CD4-positive, CD25-positive, alpha-beta regulatory T cell (primary cell): Measurements from ENCODE around the gene PRKACB. TPM values are rescaled to one million over a fixed set of nuclear protein-coding genes. Genes with fewer than 3 reads are reported as not detected.
"Not testable (repeated sequence)": the region's sequence is repeated elsewhere in the genome, so short reads cannot be mapped to it uniquely, and the experiment has no call there.

ENCODE experiments used
- ATAC-seq, 2 donors: fragments of 150-1000 bp; cut with Tn5 transposase; one replicate each; pipeline ENCODE4 v1.10.0; 2021; ENCODE audit warnings: low read depth in 2 of 2, moderate number of reproducible peaks in 2 of 2, moderate library complexity in 1 of 2
- DNase-seq, 3 donors: peaks; one replicate each; pipeline versions ENCODE4 v3.0.0 to v3.0.0-alpha.2; 2012 to 2022; ENCODE audit warnings: mixed read lengths in 1 of 3
- H3K27ac ChIP-seq: one replicate; pipeline ENCODE4 v1.7.0; 2013; ENCODE audit warnings: mild to moderate bottlenecking, low read length; ENCODE audit not compliant: insufficient read depth, poor library complexity, severe bottlenecking
- H3K27me3 ChIP-seq: one replicate; pipeline ENCODE4 v1.7.0; 2013; ENCODE audit warnings: low read length; ENCODE audit not compliant: control insufficient read depth, insufficient read depth
- H3K36me3 ChIP-seq: one replicate; pipeline ENCODE4 v1.7.0; 2013; ENCODE audit warnings: mild to moderate bottlenecking, low read length, moderate library complexity; ENCODE audit not compliant: control insufficient read depth, insufficient read depth
- H3K4me1 ChIP-seq: 2 replicates; pipeline ENCODE4 v1.7.0; 2013; ENCODE audit warnings: mild to moderate bottlenecking, low read length; ENCODE audit not compliant: insufficient read depth, control insufficient read depth, poor library complexity, severe bottlenecking
- H3K4me3 ChIP-seq: one replicate; pipeline ENCODE4 v1.7.0; 2013; ENCODE audit warnings: low read depth, mild to moderate bottlenecking, low read length, moderate library complexity
- H3K9me3 ChIP-seq, 2 experiments: 1 replicate in 1 of 2; 2 replicates in 1 of 2; pipeline ENCODE4 v1.7.0; 2013; ENCODE audit warnings: low read length in 2 of 2, mild to moderate bottlenecking in 1 of 2, moderate library complexity in 1 of 2; ENCODE audit not compliant: control insufficient read depth in 2 of 2
- H3K27ac Mint-ChIP-seq, 3 donors: one replicate each; pipeline ENCODE4 v1.8.0; 2020 to 2022; ENCODE audit warnings: mild to moderate bottlenecking in 3 of 3, mixed read lengths in 3 of 3, moderate library complexity in 2 of 3
- H3K27me3 Mint-ChIP-seq: one replicate; pipeline ENCODE4 v1.8.0; 2022; ENCODE audit warnings: mild to moderate bottlenecking, mixed read lengths
- H3K36me3 Mint-ChIP-seq: one replicate; pipeline ENCODE4 v1.8.0; 2020; ENCODE audit warnings: mixed read lengths
- H3K4me1 Mint-ChIP-seq, 4 donors: one replicate each; pipeline ENCODE4 v1.8.0; 2020 to 2022; ENCODE audit warnings: mixed read lengths in 4 of 4, mild to moderate bottlenecking in 1 of 4
- H3K4me3 Mint-ChIP-seq, 4 donors: one replicate each; pipeline ENCODE4 v1.8.0; 2020 to 2022; ENCODE audit warnings: mild to moderate bottlenecking in 4 of 4, mixed read lengths in 4 of 4, moderate library complexity in 3 of 4
- H3K9me3 Mint-ChIP-seq, 7 donors: one replicate each; pipeline ENCODE4 v1.8.0; 2020 to 2022; ENCODE audit warnings: mixed read lengths in 7 of 7, mild to moderate bottlenecking in 3 of 7, moderate library complexity in 2 of 7
- polyA plus RNA-seq, 4 donors: library from polyadenylated mRNA; unstranded; fragments of 300-500 nt; fragmentation: Illumina TruSeq; gene quantifications; one replicate each; pipeline ENCODE4 v1.2.3, GENCODE V29; 2021
- total RNA-seq: library from RNA; stranded (reverse); gene quantifications from one replicate; pipeline ENCODE4 v1.2.3, GENCODE V29; 2022

Gene PRKACB
- total and polyA plus RNA-seq, 5 donors from 2014 or later = 74.0 to 99.5 (median 90.7) TPM

DNA sequence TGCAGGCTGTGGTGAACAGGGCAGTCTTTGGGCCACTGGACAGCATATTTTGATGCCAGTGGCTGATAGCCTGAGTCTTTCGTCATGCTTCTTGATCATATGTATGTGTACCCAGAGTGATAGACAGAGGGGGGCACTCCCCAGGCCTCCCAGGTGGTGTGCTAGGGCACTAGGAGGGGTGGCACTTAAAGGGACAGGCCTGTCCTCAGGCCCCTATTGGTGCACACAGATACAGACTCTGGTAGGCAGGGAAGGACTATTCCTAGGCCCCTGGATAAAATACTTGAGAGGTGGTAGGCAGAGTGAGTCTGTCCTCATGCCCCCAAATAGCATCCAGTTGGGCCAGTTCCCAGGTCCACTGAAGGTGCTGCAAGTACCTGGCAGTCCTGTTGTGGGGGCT lies 80.8 kb downstream of the PRKACB start:
- ATAC-seq (no peak), DNase-seq (no peak)
- no peaks in the 10 kb centered on the region for H3K27me3 ChIP-seq
- Mint-ChIP-seq H3K4me3 (peak overlapping the region in 1 of 4 donors; percentile 15), H3K27me3 (no peaks in the 10 kb centered on the region), H3K4me1 (peaks cover 14 to 45% (median 36%) of the 10 kb centered on the region in 4 donors), H3K9me3 (peaks cover 5 to 34% (median 10%) of the 10 kb centered on the region in 7 donors), H3K36me3 (peaks cover 73% of the 10 kb centered on the region), H3K27ac (no peak overlapping the region)
- H3K27ac ChIP-seq = no peak overlapping the region
- no peak overlapping the region for H3K4me3 ChIP-seq
- peaks cover 47% of the 10 kb centered on the region for H3K36me3 ChIP-seq
- peaks cover 6 to 7% of the 10 kb centered on the region in 2 experiments for H3K9me3 ChIP-seq
- no peaks in the 10 kb centered on the region for H3K4me1 ChIP-seq

DNA sequence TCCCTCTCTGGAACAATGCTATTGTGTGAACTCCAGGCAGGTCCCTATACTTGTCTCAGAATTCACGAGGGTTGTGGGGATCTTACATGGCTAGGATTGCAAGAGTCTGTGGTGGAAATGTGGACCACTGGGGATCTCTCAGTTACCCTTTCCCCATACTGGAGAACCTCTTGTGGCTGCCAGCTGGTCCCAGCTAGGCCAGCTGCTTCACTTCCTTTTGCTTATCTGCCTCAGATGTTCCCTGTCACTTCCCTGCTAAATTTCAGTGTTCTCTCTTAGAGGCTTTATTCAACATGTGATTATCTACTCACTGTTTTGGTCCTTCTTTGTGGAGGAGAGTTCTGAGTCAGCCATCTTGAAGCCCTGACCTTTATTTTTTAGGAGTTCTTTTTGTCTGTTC lies 81.6 kb downstream of the PRKACB start:
- ATAC-seq (no peak), DNase-seq (no peak)
- Histone ChIP-seq H3K27me3 (no peaks in the 10 kb centered on the region), H3K4me3 (no peak overlapping the region), H3K27ac (no peak overlapping the region), H3K36me3 (peaks cover 42% of the 10 kb centered on the region), H3K9me3 (peaks cover 6 to 7% of the 10 kb centered on the region in 2 experiments), H3K4me1 (no peaks in the 10 kb centered on the region)
- Mint-ChIP-seq H3K27ac (no peak overlapping the region), H3K27me3 (no peaks in the 10 kb centered on the region), H3K4me3 (peak overlapping the region in 2 of 4 donors; percentile 22 to 87), H3K4me1 (peaks cover 11 to 41% (median 30%) of the 10 kb centered on the region in 4 donors), H3K36me3 (peaks cover 68% of the 10 kb centered on the region), H3K9me3 (peaks cover under 1 to 32% (median 9%) of the 10 kb centered on the region in 7 donors)

DNA sequence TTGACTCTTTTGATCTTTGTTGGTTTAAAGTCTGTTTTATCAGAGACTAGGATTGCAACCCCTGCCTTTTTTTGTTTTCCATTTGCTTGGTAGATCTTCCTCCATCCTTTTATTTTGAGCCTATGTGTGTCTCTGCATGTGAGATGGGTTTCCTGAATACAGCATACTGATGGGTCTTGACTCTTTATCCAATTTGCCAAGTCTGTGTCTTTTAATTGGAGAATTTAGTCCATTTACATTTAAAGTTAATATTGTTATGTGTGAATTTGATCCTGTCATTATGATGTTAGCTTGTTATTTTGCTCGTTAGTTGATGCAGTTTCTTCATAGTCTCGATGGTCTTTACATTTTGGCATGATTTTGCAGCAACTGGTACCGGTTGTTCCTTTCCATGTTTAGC lies 88.6 kb downstream of the PRKACB start:
- H3K9me3 Mint-ChIP-seq = peaks cover 0 to 11% (median 0%) of the 10 kb centered on the region in 7 donors
- H3K27ac Mint-ChIP-seq, H3K4me1 Mint-ChIP-seq, H3K27ac ChIP-seq, H3K4me3 Mint-ChIP-seq, H3K27me3 Mint-ChIP-seq, H3K9me3 ChIP-seq, DNase-seq, H3K4me1 ChIP-seq, H3K4me3 ChIP-seq, H3K27me3 ChIP-seq, ATAC-seq: not testable (repeated sequence)
- peaks cover 31% of the 10 kb centered on the region for H3K36me3 ChIP-seq
- peaks cover 34% of the 10 kb centered on the region for H3K36me3 Mint-ChIP-seq

DNA sequence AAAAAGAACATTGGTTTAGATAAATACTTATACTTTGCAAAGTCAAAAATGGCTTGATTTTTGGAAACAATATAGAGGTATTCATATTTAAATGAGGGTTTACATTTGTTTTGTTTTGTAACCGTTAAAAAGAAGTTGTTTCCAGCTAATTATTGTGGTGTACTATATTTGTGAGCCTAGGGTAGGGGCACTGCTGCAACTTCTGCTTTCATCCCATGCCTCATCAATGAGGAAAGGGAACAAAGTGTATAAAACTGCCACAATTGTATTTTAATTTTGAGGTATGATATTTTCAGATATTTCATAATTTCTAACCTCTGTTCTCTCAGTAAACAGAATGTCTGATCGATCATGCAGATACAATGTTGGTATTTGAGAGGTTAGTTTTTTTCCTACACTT lies 92.2 kb downstream of the PRKACB start:
- H3K27ac ChIP-seq = no peak overlapping the region
- peaks cover 57% of the 10 kb centered on the region for H3K36me3 Mint-ChIP-seq
- no peak overlapping the region for H3K4me3 Mint-ChIP-seq
- peaks cover 0 to 4% (median 0%) of the 10 kb centered on the region in 4 donors for H3K4me1 Mint-ChIP-seq
- H3K9me3 Mint-ChIP-seq = peaks cover 0 to 5% (median 0%) of the 10 kb centered on the region in 7 donors
- H3K36me3 ChIP-seq = peaks cover 46% of the 10 kb centered on the region
- H3K4me1 ChIP-seq = no peaks in the 10 kb centered on the region
- no peaks in the 10 kb centered on the region for H3K27me3 Mint-ChIP-seq
- H3K27me3 ChIP-seq = no peaks in the 10 kb centered on the region
- no peak for ATAC-seq
- H3K9me3 ChIP-seq = no peaks in the 10 kb centered on the region
- no peak overlapping the region for H3K27ac Mint-ChIP-seq
- DNase-seq = no peak
- no peak overlapping the region for H3K4me3 ChIP-seq

DNA sequence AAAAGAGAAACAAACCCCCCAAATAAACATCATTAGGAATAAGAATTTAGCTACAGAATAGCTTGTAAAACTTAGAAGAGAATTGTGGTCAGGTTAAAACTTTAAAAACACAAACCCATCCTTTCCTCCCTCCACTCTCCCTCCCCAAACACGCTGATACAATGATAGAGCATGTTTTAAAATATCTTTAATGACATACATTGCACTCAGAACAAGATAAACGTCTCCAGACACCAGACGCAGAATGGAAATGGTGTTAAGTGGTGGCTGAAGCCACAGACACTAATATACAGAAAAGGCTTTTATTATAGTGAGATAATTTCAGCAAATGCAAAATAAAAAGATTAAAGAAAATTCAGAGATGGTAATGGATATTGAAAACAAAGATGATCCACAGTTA lies 98.6 kb downstream of the PRKACB start:
- DNase-seq = no peak
- peaks cover 19% of the 10 kb centered on the region for H3K36me3 ChIP-seq
- no peaks in the 10 kb centered on the region for H3K4me1 ChIP-seq
- Mint-ChIP-seq H3K4me3 (no peak overlapping the region), H3K36me3 (peaks cover 40% of the 10 kb centered on the region), H3K27ac (no peak overlapping the region), H3K27me3 (no peaks in the 10 kb centered on the region), H3K4me1 (peaks cover 0 to 11% (median 0%) of the 10 kb centered on the region in 4 donors), H3K9me3 (peaks cover 0 to 13% (median 0%) of the 10 kb centered on the region in 7 donors)
- no peak overlapping the region for H3K4me3 ChIP-seq
- ATAC-seq = no peak
- no peaks in the 10 kb centered on the region for H3K27me3 ChIP-seq
- H3K9me3 ChIP-seq = no peaks in the 10 kb centered on the region
- H3K27ac ChIP-seq = no peak overlapping the region

DNA sequence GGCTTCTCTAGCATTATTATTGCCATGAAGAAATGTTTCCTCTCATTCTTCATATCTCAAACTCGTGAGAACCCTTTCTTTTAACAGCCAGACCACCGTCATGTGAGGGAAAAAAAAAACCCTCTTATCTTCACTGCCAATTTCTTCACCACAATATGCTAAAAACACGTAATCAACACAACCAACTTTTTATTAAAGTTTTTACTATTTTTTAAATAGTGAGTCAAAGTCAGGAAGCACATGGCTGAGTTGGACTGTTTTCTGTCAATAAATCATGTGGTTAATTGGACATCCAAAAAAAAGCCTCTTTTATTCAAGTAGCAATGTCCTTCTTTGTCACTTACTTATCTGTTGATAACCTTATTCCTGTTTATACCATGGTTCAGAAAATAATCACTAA lies 101.5 kb downstream of the PRKACB start:
- Mint-ChIP-seq H3K4me3 (no peak overlapping the region), H3K4me1 (peaks cover 0 to 11% (median 0%) of the 10 kb centered on the region in 4 donors), H3K27me3 (no peaks in the 10 kb centered on the region), H3K36me3 (peaks cover 12% of the 10 kb centered on the region), H3K27ac (no peak overlapping the region), H3K9me3 (peaks cover 0 to 15% (median 0%) of the 10 kb centered on the region in 7 donors)
- peaks cover 5% of the 10 kb centered on the region for H3K27me3 ChIP-seq
- no peaks in the 10 kb centered on the region for H3K36me3 ChIP-seq
- no peaks in the 10 kb centered on the region for H3K4me1 ChIP-seq
- H3K27ac ChIP-seq = no peak overlapping the region
- DNase-seq (no peak), ATAC-seq (no peak)
- H3K9me3 ChIP-seq = peaks cover 0 to 5% of the 10 kb centered on the region in 2 experiments
- H3K4me3 ChIP-seq = no peak overlapping the region

DNA sequence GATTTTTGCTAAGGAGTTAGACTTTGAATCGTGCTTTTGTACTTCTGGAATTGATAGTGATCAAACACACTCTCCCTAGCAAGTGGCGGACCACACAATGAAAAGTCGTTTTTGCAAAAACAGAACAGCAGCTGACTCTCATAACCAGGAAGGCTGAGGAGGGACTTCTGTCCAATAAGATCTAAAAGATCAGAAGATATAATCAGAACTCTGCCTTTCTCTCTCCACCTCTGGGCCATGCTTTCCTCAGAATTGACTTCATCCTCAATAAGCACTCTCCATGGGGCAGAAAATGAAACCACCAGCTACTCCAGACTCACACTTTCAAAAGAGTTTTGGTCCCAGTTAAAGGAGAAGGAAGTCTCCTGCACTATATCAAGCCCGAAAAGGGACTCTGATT lies 102.1 kb downstream of the PRKACB start:
- peaks cover 0 to 11% (median 0%) of the 10 kb centered on the region in 4 donors for H3K4me1 Mint-ChIP-seq
- peaks cover 5% of the 10 kb centered on the region for H3K36me3 Mint-ChIP-seq
- no peak overlapping the region for H3K4me3 ChIP-seq
- no peak overlapping the region for H3K27ac Mint-ChIP-seq
- no peaks in the 10 kb centered on the region for H3K27me3 Mint-ChIP-seq
- H3K36me3 ChIP-seq = no peaks in the 10 kb centered on the region
- H3K27ac ChIP-seq = no peak overlapping the region
- H3K4me3 Mint-ChIP-seq = peak overlapping the region in 1 of 4 donors; percentile 21
- H3K9me3 Mint-ChIP-seq = peaks cover 0 to 16% (median 3%) of the 10 kb centered on the region in 7 donors
- ATAC-seq = no peak
- peaks cover 5% of the 10 kb centered on the region for H3K27me3 ChIP-seq
- no peaks in the 10 kb centered on the region for H3K4me1 ChIP-seq
- no peak for DNase-seq
- peaks cover 0 to 8% of the 10 kb centered on the region in 2 experiments for H3K9me3 ChIP-seq
